Measurements from ENCODE around the gene TXK.

DNA sequence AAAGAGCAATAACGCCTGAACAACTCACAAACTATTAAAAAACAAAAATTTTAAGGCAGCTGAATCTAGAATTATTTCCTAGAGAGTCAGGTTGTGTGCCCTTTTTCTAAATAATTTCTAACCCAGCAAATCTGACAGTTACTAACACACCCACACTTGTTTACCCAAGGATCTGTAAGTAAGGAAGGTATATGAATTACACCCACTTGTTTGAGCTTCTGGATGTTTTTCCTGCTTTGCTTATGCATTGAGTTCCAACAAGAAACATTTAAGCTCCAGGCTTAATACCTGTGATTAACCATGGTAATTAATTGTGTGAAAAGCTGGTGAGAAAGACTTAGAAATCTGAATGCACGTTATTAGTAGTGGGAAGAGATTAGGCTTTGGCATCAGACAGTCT lies 115.9 kb downstream of the TXK start:
- TF ChIP-seq, protein P1, sequence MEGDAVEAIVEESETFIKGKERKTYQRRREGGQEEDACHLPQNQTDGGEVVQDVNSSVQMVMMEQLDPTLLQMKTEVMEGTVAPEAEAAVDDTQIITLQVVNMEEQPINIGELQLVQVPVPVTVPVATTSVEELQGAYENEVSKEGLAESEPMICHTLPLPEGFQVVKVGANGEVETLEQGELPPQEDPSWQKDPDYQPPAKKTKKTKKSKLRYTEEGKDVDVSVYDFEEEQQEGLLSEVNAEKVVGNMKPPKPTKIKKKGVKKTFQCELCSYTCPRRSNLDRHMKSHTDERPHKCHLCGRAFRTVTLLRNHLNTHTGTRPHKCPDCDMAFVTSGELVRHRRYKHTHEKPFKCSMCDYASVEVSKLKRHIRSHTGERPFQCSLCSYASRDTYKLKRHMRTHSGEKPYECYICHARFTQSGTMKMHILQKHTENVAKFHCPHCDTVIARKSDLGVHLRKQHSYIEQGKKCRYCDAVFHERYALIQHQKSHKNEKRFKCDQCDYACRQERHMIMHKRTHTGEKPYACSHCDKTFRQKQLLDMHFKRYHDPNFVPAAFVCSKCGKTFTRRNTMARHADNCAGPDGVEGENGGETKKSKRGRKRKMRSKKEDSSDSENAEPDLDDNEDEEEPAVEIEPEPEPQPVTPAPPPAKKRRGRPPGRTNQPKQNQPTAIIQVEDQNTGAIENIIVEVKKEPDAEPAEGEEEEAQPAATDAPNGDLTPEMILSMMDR (IDR thresholded peaks at IDR 0.05; ENCODE audit: insufficient read depth, low read depth, low read length) = no peak
- no peak for TF ChIP-seq EZH2 (IDR thresholded peaks at IDR 0.05; ENCODE audit: insufficient read depth, low read length)

Measured in astrocyte (in vitro differentiated cells and primary cell).